ENCODE measurements around the gene PCBP3.
A peak's percentile ranks its signal among the peaks of the same experiment; 100 is the strongest.
"Not testable (repeated sequence)": the region's sequence is repeated elsewhere in the genome, so short reads cannot be mapped to it uniquely, and the experiment has no call there.

The PCBP3 gene

DNA sequence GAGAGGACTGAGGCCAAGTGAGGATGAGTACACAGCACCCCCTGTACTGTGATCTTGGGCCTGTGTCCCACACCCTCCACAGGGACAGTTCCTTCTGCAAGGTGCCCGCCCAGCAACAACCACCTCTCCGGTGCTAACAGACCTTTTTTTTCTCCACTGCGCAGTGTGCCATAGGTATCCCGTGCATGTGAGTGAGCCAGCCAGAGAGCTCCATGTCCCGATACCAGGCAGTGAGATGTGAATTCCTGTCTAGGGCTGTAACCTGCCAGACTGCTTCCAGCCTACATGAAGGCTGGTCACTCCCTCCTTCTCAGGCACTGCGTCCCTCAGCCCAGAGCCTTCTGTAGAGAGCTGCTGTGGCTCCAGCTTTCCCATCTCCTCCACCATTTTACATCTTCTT is 56.9 kb downstream of the PCBP3 start:
- DNase-seq (ENCODE audit: low read depth): no peak
- H3K4me3 ChIP-seq (ENCODE audit: control insufficient read depth, low read depth, low read length): no peak overlapping the region
- TF ChIP-seq, protein P1, sequence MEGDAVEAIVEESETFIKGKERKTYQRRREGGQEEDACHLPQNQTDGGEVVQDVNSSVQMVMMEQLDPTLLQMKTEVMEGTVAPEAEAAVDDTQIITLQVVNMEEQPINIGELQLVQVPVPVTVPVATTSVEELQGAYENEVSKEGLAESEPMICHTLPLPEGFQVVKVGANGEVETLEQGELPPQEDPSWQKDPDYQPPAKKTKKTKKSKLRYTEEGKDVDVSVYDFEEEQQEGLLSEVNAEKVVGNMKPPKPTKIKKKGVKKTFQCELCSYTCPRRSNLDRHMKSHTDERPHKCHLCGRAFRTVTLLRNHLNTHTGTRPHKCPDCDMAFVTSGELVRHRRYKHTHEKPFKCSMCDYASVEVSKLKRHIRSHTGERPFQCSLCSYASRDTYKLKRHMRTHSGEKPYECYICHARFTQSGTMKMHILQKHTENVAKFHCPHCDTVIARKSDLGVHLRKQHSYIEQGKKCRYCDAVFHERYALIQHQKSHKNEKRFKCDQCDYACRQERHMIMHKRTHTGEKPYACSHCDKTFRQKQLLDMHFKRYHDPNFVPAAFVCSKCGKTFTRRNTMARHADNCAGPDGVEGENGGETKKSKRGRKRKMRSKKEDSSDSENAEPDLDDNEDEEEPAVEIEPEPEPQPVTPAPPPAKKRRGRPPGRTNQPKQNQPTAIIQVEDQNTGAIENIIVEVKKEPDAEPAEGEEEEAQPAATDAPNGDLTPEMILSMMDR (conservative IDR thresholded peaks at IDR 0.05; ENCODE audit: control insufficient read depth, insufficient read depth, low read depth, low read length): peak; percentile 7

DNA sequence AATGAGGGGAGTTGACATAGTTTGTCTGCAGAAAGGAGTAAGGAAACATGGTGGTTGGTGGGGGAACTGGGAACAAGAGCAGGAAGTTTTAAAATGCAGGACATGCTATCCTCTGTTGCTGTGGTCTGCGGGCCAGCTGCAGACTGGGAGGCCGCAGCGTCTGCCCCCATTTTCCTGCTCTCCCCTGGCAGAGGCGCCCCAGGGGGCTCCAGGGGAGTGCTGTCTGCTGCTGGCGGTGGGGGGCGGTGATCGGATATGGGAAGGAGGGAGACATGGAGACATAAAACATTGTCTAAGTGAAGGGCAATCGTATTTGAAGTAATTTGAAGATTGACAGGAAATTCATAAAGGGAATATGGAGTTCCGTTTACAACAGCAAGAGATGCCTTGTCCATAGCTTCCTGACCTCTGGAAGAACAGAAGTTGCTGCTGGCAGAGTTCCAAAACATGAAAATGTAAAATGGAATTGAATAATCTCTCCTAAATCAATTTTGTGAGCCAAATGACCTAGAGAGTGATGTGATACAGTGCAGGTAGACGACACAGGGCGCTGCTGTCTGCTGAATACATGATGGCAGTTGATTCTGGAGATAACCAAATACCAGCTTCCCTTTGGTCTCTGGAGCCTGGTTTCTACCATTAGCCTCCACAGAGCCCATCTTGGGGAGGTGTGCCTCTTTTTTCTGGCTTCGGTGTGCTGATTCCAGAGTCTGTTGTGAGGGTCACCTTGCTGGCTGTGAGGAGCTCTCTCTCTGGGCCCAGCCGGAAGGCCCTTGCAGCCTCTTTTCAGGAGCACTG is 61.0 kb downstream of the PCBP3 start:
- TF ChIP-seq, protein P1 (conservative IDR thresholded peaks at IDR 0.05; ENCODE audit: control insufficient read depth, insufficient read depth, low read depth, low read length): no peak
- no peak for DNase-seq (ENCODE audit: low read depth)
- H3K4me3 ChIP-seq (ENCODE audit: control insufficient read depth, low read depth, low read length): no peak overlapping the region

DNA sequence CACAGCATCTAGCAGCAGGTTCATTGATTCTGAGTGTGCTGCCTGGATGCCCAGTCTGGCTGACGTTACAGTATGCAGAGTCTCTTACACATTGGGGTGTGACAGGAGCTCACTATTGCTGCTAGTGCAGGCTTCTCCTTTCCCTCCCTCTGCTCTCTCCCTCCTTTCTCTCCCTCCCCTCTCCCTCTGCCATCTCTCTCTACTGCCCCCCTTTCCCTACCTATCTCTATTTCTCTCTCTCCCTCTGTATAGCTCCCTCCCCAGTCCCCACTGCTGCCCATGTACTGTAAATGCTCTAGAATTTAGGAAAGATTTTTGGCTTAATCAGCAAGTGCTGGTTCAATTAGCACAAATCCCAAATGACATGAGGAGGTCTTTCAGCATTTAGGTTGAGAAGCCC is 62.8 kb downstream of the PCBP3 start:
- TF ChIP-seq, protein P1 (conservative IDR thresholded peaks at IDR 0.05; ENCODE audit: control insufficient read depth, insufficient read depth, low read depth, low read length): no peak
- no peak for DNase-seq (ENCODE audit: low read depth)
- no peak overlapping the region for H3K4me3 ChIP-seq (ENCODE audit: control insufficient read depth, low read depth, low read length)

DNA sequence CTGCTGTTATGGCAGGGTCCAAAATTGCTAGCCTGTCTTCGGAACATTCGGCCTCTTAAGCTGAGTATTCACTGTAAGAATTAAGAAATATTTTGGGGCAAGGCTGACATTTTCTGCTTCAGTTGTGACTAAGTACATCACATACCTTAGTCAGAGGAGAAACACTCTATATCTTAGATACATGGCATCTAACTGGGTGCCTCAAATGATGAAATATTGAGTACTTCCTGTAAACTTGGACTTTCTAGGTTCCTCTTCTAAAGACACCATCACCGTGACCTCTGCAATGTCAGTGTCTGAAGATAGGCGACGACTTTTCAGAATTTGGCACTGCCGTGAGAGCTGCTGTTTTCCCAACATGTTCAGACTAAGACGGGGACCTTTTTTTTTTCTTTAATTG is 65.6 kb downstream of the PCBP3 start:
- no peak overlapping the region for H3K4me3 ChIP-seq (ENCODE audit: control insufficient read depth, low read depth, low read length)
- TF ChIP-seq, protein P1 (conservative IDR thresholded peaks at IDR 0.05; ENCODE audit: control insufficient read depth, insufficient read depth, low read depth, low read length): no peak
- DNase-seq (ENCODE audit: low read depth): peak; percentile 50

DNA sequence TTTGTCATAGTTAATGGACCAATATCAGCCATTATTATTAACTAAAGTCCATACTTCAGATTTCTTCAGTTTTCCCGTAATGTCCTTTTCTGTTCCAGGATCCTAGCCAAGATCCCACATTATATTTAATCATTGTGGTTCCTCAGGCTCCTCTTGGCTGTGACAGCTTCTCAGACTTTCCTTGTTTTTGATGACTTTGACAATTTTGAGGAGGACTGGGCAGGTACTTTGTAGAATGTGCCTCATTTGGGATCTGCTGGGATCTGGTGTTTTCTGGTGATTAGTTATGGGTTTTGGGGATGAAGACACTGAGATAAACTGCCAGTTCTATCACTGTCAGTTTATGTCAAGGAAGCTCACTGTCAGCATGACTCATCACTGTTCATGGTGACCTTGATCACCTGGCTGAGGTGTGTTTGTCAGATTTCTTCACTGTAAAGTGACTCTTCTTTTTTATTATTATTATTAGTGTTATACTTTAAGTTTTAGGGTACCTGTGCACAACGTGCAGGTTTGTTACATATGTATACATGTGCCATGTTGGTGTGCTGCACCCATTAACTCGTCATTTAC is 66.3 kb downstream of the PCBP3 start:
- H3K4me3 ChIP-seq (ENCODE audit: control insufficient read depth, low read depth, low read length): no peak overlapping the region
- TF ChIP-seq, protein P1 (conservative IDR thresholded peaks at IDR 0.05; ENCODE audit: control insufficient read depth, insufficient read depth, low read depth, low read length): no peak
- DNase-seq (ENCODE audit: low read depth): no peak

DNA sequence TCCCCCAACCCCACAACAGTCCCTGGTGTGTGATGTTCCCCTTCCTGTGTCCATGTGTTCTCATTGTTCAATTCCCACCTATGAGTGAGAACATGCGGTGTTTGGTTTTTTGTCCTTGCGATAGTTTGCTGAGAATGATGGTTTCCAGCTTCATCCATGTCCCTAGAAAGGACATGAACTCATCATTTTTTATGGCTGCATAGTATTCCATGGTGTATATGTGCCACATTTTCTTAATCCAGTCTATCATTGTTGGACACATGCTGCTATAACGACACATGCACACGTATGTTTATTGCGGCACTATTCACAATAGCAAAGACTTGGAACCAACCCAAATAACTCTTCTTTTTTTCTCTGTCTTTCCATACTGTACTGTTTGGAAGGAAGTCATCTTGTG is 66.8 kb downstream of the PCBP3 start:
- DNase-seq (ENCODE audit: low read depth); H3K4me3 ChIP-seq (ENCODE audit: control insufficient read depth, low read depth, low read length): not testable (repeated sequence)

DNA sequence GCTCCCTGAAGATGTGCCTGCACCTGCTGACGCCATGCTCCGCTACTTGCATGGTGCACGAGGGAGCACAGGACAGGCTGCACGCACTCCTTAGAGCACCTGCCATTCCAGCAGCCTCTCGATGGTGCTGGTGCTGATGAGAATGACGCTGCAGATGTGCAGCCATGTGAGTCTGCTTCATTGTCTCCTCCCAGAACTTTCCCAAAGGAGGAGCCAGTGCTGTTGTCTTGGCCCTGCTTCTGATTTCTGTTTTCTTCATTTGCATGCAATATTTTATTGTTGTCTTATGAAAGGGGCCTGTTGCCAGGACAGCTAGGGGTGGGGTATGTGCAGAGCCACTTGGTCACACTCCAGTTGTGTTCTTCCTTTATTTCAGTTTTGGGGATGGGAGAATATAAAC is 70.1 kb downstream of the PCBP3 start:
- DNase-seq (ENCODE audit: low read depth): no peak
- TF ChIP-seq, protein P1 (conservative IDR thresholded peaks at IDR 0.05; ENCODE audit: control insufficient read depth, insufficient read depth, low read depth, low read length): no peak
- no peak overlapping the region for H3K4me3 ChIP-seq (ENCODE audit: control insufficient read depth, low read depth, low read length)
